GM13977 (cell line): ENCODE results near the gene CLEC16A.

Experiments used
- DNase-seq: peaks from one replicate; pipeline ENCODE4 v3.0.0; 2012; ENCODE audit warnings: low spot score
- CTCF ChIP-seq: IDR thresholded peaks from 2 replicates; pipeline ENCODE4 v1.5.1; 2012; ENCODE audit warnings: mild to moderate bottlenecking, control low read depth; ENCODE audit not compliant: insufficient read depth; ENCODE audit errors: extremely low read depth, missing control alignments
- in situ Hi-C: fragments of 300-500 bp; cut with MboI; formaldehyde crosslinking; loops from one replicate; pipeline ENCODE4 v1.12.0; 2022; ENCODE audit warnings: low sequenced_read_pairs, low pct_unique_long_range_greater_than_20kb, mixed read lengths, inconsistent platforms; ENCODE audit not compliant: unreplicated experiment

CLEC16A gene

GRCh38 chr16:11051879-11052808 lies 107.8 kb downstream of the CLEC16A start:
- DNase-seq = peak; percentile 70
- TF ChIP-seq CTCF = no peak
- in situ Hi-C loops = no loop called here

GRCh38 chr16:11053916-11054460 lies 109.6 kb downstream of the CLEC16A start:
- DNase-seq = no peak
- TF ChIP-seq CTCF = no peak
- in situ Hi-C loops = no loop called here

GRCh38 chr16:11056090-11056992 lies 112.0 kb downstream of the CLEC16A start:
- in situ Hi-C loops = no loop called here
- TF ChIP-seq CTCF = no peak
- DNase-seq = no peak

- no peak for DNase-seq
- no peak for TF ChIP-seq CTCF
- in situ Hi-C loops = no loop called here
These were observed 112.8 kb downstream of the CLEC16A start for GRCh38 chr16:11056993-11057649.

GRCh38 chr16:11057711-11058345 lies 113.5 kb downstream of the CLEC16A start:
- DNase-seq = no peak
- in situ Hi-C loops = no loop called here
- no peak for TF ChIP-seq CTCF
